Ramos (cell line): Measurements from ENCODE around the gene GLMN.

Experiments
- in situ Hi-C: fragments of 300-500 bp; cut with MboI; formaldehyde crosslinking; loops from one replicate; pipeline ENCODE4 v1.14.3; 2022; ENCODE audit warnings: low sequenced_read_pairs; ENCODE audit not compliant: unreplicated experiment

The GLMN gene, protein sequence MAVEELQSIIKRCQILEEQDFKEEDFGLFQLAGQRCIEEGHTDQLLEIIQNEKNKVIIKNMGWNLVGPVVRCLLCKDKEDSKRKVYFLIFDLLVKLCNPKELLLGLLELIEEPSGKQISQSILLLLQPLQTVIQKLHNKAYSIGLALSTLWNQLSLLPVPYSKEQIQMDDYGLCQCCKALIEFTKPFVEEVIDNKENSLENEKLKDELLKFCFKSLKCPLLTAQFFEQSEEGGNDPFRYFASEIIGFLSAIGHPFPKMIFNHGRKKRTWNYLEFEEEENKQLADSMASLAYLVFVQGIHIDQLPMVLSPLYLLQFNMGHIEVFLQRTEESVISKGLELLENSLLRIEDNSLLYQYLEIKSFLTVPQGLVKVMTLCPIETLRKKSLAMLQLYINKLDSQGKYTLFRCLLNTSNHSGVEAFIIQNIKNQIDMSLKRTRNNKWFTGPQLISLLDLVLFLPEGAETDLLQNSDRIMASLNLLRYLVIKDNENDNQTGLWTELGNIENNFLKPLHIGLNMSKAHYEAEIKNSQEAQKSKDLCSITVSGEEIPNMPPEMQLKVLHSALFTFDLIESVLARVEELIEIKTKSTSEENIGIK

DNA sequence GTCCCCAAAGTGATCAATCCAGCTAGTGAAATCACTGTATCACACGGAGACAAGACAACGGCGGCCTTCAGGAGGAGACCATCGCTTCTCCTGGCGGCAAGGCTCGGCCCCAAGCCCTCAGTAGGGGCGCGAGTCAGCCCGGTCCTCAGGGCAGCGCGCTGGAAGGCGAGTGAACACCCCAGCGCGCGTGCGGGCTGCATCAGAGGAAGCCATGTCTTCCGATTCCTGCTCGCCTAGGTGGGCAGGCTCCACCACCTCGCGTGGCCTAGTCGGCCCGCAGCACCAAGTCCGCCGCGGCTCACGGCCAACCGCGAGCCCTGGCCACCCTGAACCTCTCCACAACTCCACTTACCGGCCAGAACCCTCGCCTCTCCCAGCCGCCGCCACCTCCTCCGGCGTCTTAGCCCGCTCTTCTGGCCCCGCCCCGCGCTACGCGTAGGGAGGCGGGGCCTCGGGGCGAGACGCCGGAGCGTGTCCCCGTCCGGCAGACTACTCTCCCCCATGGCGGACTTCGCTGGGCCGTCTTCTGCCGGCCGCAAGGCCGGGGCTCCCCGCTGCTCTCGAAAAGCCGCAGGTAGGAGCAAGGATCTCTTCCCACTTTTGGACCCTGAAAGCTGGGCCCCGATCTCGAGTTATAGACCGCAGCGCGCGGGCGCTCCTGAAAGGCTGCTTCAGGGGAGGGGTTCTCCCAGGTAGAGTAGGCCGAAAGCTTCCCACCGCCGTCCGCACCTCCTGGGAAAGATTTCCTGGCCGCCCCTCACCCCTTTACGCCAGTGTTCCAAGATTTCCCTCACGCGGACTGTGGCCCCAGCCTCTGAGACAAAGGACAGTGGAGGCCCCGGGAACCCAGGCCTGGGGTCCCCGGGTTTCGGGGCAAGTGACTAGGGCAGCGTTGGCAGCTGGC, at the start of gene GLMN, which contains the start of gene RPAP2:
Gene GLMN, minus strand, starts transcription at position 415 of the 904 bp plus-strand sequence. CDS start 988 bp downstream, outside the sequence.
Gene RPAP2, plus strand, starts transcription at position 487 of the 904 bp plus-strand sequence. Its CDS starts 15 bp downstream, at position 502.
- in situ Hi-C loops = no loop called here

DNA sequence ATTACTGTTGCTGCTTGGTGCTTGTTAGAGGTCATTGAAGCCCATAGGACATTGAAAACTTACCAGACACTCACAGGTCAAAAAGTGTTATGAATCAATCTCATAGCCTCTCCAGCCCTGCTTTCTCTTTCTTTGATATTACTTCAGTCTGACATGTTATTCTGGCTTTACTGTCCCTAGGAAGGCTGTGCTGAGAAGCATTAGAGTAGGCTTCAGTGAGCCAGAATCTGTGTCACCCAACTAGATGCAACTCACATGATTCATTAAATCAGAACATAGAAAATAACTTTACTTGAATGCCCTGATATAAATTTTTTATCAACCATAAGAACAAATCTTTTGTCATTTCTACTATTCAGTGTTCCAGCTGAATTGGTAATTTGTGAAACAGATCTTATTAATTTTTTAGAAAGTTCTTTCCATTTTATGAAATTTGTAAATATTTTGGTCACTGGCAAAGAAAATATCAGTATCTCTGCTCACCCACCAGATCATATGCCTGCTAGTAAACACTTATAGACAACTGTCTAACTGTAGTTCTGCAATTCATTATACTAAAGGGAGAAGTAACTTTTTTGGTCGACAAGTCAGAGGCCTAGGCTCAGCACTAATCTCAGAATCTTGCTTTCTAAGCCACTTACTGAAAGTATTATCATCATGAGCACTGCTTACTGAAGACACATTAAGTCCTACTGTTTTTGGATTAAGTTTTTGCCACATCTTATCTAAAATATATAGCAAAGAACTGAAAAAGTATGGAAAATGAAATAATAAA, 48.3 kb upstream of the GLMN start:
- in situ Hi-C loops = no loop called here

DNA sequence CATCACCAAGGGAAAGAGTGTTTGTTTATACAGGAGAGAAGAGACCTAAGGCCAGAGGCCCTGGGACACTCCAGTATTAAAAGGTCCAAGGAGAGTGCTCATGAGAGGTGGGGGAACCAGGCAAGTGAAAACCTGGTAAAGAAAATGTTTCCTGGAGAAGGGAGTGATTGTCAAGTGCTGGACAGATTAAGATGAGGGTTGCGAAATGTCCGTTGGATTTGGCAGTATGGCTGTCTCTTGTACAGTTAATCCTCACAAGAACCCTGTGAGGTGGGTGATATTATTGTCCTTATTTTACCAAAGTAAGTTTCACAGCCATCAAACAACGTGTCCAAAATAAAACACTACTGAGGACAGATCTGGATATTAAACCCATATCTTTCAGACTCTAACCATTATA, 44.3 kb upstream of the GLMN start:
- in situ Hi-C loops = no loop called here

DNA sequence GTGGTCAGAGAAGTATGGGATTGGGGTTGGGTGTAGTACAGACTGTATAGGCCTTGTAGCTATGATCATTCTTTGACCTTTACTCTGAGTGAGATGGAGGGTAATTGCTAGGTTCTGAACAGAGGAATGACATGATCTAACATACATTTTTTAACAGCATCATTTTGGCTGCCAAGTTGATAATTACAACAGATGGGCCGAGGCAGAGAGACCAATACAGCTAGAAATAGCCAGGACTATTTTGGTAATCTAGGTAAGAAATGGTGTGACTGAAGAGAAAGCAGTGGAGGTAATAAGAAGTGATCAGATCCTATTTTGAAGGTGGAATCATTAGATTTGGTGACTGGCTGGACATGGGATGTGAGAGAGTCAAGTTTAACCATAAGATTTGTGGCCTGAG, 43.6 kb upstream of the GLMN start:
- in situ Hi-C loops = no loop called here

DNA sequence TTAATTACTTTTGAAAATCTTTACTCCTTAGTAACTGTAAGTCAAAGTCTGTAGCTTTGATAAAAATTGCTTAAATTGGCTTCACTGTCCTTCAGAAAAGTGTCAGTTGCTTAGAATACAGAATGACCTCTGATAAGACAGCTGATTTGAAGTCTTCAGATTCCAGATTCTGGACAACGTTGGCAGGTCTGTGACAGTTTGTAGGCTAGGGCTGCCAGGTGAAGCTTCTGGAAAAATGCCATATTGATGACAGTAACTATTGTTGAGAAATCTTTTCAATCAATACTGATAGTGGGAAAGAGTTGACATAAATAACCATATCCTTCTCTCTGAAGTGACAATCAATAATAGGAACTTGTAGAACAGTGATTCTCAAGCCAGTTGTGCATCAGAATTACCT, 41.4 kb upstream of the GLMN start:
- in situ Hi-C loops = no loop called here

DNA sequence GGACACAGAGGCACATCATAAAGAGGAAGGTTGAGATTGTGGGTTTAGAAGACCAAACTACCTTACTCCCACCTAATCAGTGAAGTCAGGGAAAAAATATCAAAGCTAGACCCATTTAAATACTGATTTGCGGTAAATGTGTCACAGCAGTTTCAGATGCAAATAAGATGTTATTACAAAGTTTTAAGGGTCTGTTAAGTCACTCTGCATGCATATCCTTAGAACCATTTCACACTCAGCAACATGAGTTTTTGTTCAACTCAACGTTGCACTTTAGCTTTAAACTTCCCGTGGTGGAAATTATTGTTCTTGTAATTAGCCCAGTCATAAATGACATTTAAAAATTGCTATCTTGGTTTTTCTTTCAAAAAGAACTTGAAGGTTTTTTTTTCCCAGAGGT, 34.9 kb upstream of the GLMN start:
- in situ Hi-C loops = no loop called here

DNA sequence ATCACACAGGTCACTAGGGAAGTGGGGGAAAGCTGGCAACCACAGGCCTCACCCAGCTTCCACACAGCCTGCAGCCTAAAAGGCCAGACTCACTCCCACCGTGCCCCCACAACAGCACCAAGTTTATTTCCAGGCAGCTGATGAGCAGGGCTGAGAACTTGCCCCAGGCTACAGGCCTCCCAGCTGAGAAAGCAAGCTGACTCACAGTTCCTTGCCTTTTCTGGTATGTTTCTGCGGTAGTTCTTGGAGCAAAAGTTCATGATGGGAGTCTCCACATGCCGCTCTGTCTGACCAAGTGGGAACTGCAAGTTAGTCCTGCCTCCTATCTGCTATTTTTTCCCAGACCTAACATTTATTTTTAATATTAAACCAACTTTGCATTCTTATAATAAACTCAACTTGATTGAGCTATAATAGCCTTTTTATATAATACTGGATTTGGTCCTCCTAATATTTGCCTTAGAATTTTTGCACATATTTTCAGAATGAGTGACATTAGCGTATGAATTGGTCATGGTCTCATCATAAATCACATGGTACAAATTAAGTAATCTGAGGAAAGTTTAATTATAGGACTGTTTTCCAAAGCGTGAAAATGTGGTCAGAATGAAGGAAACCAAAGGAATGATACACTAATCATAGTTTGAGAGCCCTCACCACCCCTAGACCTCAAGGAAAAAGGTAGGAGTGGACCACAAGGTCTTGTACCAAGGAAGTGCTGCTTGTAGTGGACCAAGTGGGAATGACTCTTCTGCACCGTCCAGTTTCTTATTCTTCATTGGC, 30.8 kb upstream of the GLMN start:
- in situ Hi-C loops = no loop called here

DNA sequence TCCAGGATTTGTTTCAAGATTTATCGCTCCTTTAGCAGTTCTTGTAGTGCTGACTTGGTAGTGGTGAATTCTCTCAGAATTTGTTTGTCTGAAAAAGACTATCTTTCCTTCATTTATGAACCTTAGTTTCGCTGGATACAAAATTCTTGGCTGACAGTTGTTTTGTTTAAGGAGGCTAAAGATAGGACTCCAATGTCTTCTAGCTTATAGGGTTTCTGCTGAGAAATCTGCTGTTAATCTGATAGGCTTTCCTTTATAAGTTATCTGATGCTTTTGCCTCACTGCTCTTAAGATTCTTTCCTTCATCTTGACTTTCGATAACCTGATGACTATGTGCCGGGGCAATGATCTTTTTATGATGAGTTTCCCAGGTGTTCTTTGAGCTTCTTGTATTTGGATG, 29.0 kb upstream of the GLMN start:
- in situ Hi-C loops = no loop called here

DNA sequence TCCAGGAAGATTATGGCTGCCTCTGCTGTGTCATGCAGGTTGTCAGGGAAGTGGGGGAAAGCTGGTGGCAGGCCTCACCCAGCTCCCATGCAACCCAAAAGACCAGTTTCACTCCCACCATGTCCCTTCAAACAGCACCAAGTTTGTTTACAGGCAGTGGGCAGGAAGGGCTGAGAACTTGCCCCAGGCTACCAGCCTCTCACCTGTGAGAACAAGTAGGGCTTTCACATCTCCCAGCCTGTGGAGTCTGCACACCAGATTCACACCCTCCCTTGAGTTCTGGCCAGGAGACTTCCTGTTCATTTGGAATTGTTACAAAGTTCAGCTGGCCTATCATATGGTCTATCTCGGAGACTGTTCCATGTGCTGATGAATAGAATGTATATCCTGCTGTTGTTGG, 27.9 kb upstream of the GLMN start:
- in situ Hi-C loops = no loop called here

DNA sequence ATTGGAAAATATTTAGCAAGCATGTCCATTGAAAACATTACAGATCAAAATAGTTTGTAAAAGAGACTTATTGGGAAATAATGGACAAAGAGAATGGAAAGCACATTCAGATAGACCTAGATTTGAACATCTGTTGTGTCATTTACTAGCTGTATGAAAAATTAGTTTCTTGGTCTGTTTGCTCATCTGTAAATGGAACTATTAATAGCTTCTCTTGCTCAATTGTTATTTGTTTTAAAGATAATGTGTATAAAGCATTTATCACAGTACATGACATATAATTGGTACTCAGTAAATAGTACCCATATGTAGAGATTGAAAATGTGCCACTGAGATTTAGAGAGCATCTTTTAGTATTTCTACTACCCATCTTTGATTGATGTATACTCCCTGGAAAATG, 26.0 kb upstream of the GLMN start:
- in situ Hi-C loops = no loop called here

DNA sequence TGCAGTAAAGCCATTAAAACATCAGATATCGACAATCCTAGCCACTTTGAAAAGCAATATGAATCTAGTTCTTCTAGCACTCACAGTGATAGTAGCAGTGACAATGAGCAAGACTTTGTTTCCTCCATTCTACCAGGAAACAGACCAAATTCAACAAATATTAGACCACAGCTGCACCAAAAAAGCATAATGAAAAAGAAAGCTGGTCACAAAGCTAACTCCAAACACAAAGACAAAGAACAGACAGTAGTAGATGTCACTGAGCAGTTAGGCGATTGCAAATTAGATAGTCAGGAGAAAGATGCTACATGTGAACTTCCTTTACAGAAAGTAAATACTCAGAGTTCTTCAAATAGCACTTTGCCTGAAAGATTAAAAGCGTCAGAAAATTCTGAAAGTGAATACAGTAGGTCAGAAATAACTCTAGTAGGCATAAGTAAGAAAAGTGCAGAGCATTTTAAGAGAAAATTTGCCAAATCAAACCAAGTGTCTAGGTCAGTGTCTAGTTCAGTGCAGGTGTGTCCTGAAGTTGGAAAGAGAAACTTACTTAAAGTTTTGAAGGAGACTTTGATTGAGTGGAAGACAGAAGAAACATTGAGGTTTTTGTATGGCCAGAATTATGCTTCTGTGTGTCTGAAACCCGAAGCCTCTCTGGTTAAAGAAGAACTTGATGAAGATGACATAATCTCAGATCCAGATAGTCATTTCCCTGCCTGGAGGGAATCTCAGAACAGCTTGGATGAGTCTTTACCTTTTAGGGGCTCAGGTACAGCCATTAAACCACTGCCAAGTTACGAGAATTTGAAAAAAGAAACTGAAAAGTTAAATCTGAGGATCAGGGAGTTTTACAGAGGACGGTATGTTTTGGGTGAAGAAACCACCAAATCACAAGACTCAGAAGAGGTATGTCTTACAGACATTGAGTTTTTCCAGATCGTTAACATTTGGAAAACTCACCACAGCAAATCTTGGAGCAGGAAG, 25.0 kb upstream of the GLMN start:
- in situ Hi-C loops = no loop called here

DNA sequence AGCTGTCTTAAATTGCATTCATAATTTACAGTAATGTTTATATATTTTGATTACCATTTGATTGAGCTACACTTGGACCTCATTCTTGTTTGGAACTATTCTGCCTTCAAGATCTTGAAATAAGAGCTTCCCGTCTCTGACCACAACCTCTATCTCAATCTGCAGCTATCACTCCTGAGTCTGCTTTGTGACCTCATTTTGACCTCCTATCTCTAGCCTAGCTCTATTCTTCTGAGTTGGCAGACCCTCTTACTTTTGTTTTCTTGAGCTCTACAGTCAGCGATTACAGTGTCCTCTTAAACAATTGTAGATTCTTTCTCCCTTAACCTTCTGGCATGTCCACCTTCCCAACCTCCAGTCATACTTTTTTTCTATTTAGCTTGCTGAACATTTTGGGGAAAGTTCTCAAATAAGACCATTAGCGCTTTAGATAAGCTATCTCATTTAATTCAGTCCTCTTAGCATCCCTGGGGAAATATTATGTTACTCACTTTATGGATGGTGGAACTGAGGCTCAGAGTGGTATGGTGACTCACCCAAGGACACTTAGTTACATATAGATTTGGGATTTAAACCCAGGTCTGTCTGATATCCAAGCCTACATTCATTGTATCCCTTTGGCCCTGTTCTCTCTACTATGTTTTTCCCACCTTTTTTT, 19.2 kb upstream of the GLMN start:
- in situ Hi-C loops = loop anchor here (10.0 kb wide), 1 partner anchor 307 kb away; no protein-coding TSS in a partner anchor

DNA sequence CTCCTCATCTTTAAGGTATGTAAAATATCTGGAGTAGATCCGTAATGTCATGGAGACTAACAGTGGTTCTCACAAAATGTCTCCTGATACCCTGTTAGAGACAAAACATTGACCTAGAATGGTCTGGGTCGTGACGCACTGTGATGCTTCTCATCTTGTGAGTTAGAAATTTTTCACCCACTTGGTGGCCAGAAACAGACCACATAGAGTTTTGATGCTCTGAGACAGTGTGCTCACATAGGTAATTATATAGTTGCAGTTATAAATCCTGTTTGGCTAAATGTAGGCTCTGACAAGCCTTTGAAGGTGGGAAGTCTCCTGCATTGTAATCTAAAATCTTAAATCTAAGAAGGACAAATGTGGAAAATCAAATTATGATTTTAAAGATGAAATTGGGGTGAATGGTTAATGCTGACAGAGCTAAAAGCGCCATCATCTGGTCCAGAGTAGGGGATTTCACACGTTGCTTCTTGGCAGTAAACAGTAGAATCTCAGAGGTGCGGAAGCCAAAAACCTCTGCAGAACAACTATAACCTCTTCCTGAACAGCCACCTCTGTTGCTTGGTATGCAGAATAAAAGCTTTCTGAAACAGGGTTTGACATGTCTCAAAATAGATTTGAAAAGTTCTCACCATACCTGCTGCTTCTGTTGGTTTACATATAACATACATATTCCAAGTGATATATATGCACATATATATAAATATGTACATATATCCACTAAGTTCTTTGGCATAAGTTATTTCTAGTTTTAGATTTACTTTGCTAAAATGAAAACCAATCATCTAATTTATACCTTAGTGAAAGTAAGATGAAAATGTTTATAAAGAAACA, 17.2 kb upstream of the GLMN start:
- in situ Hi-C loops = loop anchor here (10.0 kb wide), 1 partner anchor 309 kb away; no protein-coding TSS in a partner anchor

DNA sequence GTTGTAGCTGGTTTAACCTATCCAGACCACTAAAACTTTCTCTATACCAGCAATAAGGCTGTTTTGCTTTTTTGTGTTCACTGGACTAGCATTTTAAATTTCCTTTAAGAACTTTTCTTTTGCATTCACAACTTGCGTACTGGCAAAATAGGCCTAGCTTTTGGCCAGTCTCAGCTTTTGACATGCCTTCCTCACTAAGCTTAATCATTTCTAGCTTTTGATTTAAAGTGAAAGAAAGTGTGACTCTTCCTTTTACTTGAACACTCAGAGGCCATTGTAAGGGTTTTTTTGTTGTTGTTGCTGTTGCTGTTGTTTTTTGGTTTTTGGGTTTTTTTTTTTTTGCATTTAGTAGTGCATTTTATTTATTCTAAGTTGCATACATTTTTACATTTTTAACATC, 15.2 kb upstream of the GLMN start:
- in situ Hi-C loops = loop anchor here (10.0 kb wide), 1 partner anchor 311 kb away; no protein-coding TSS in a partner anchor

DNA sequence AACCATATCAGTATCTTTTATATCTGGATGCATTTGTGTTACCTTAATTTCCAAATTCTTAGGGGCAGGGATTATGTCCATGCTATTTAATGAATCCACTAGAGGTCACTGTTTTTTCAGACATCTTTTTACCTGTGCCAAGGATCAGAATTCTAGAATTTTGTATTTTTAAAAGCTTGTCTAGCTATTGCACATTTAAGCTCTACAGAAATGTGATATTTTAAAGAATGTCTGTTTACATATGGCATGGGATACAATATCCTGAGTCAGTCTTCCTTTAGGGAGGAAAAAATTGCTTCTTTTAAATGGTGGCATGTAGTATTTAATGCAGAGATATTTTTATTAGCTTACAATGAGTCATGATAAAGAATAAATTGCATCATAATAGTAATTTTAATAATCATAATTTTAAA, 11.4 kb upstream of the GLMN start:
- in situ Hi-C loops = loop anchor here (10.0 kb wide), 1 partner anchor 315 kb away; no protein-coding TSS in a partner anchor

DNA sequence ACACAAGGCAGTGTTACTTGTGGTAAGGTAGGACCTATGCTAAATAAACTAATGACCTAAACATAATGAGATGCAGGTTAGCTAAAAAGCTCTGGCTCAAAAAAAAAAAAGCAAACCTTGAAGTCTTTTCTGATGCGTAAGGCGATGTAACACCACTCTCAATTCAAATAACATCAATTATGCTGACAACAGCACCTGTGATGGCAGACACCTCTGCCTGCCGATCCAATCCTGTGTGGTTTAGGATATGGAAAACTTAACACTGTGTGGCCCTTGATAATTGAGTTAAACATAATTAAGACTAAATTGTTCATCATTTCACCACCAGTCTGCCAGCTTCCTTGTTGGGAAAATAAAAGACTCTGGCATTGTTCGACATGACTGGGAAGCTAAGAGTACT, 9.2 kb upstream of the GLMN start:
- in situ Hi-C loops = no loop called here

DNA sequence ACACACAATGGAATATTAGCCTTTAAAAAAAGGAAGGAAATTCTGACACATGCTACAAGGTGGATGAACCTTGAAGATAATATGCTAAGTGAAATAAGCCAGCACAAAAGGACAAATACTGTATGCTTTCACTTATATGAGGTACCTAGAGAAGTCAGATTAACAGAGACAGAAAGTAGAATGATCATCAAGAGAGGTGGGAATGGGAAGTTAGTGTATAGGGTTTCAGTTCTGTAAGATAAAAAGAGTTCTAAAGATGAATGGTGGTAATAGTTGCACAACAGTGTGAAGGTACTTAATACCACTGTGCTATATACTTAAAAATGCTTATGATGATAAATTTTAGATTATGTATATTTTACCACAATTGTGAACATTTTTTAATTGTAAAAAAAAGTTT, 7.2 kb upstream of the GLMN start:
- in situ Hi-C loops = no loop called here
